Adrenal gland (tissue), 5 donors: Measurements from ENCODE around the gene SCAMP1.

Source experiments
- CTCF ChIP-seq, 6 experiments: fragments of 450-650 bp in 4 of 6; fragments of 200-600 bp in 2 of 6; sonication (generic) in 1 of 6; IDR thresholded peaks; 1 replicate in 5 of 6; 2 replicates in 1 of 6; pipeline versions ENCODE4 v1.5.1 to v1.8.0; 2016 to 2021; ENCODE audit warnings: antibody characterized with exemption in 6 of 6, mild to moderate bottlenecking in 2 of 6, moderate library complexity in 1 of 6
- POLR2A ChIP-seq, 2 donors: fragments of 450-650 bp; IDR thresholded peaks; one replicate each; pipeline ENCODE4 v1.6.1; 2017; ENCODE audit warnings: antibody characterized with exemption in 2 of 2, mild to moderate bottlenecking in 2 of 2, moderate library complexity in 1 of 2
- donor health status: DM: no; HTN: no; CAD: no.

GRCh38 chr5:78504704-78505677, 144.6 kb downstream of the SCAMP1 start:
- TF ChIP-seq CTCF (IDR thresholded peaks at IDR 0.05), result no peak
- peak in 1 of 2 donors; percentile 82 for TF ChIP-seq POLR2A (IDR thresholded peaks at IDR 0.05)
